H1 (cell line): ENCODE data around the gene RAD9A. TPM values are rescaled to one million over a fixed set of nuclear protein-coding genes. Genes with fewer than 3 reads are reported as not detected.

Experiments
- CTCF ChIA-PET: fragments of 300-600 bp; sonication (Branson Sonifier 250); formaldehyde crosslinking; loops from one replicate; lab custom pipeline; 2021; ENCODE audit not compliant: partially characterized antibody; lab: Charles Lee
- POLR2A ChIA-PET: fragments of 300-600 bp; sonication (Branson Sonifier 250); formaldehyde crosslinking; loops from one replicate; lab custom pipeline; 2021; ENCODE audit warnings: inconsistent platforms; ENCODE audit not compliant: partially characterized antibody; lab: Charles Lee
- DNase-seq, 2 experiments: peaks; one replicate each; pipeline versions ENCODE4 v3.0.0 to v3.0.0-alpha.2; 2010 to 2022; ENCODE audit warnings: low spot score in 2 of 2, low read depth in 1 of 2, mixed read lengths in 1 of 2
- FAIRE-seq: peaks from 2 replicates; lab custom pipeline; 2011; peaks lifted over from hg19 to GRCh38; lab: Jason Lieb, UNC
- H2AFZ ChIP-seq: 2 replicates; pipeline ENCODE4 v1.8.1; 2012; ENCODE audit warnings: low read length, inconsistent platforms
- H2AK5ac ChIP-seq: 2 replicates; pipeline ENCODE4 v1.6.1; 2013; ENCODE audit warnings: low read depth, low read length
- H2BK120ac ChIP-seq: replicated peaks from 2 replicates; pipeline ENCODE3; 2013; ENCODE audit warnings: low read depth, low read length, inconsistent platforms
- H2BK12ac ChIP-seq: 2 replicates; pipeline ENCODE4 v1.6.1; 2013; ENCODE audit warnings: low read depth, low read length
- H2BK15ac ChIP-seq: 2 replicates; pipeline ENCODE4 v1.6.1; 2013; ENCODE audit warnings: low read length
- H2BK20ac ChIP-seq: 2 replicates; pipeline ENCODE4 v1.6.1; 2013; ENCODE audit warnings: low read length
- H2BK5ac ChIP-seq: 2 replicates; pipeline ENCODE4 v1.6.1; 2013; ENCODE audit warnings: low read depth, low read length
- H3K14ac ChIP-seq: 2 replicates; pipeline ENCODE4 v1.6.1; 2013; ENCODE audit warnings: inconsistent platforms; ENCODE audit not compliant: insufficient read length
- H3K18ac ChIP-seq: 2 replicates; pipeline ENCODE4 v1.6.1; 2013; ENCODE audit warnings: low read length; ENCODE audit errors: extremely low read depth
- H3K23ac ChIP-seq: 2 replicates; pipeline ENCODE4 v1.6.1; 2013; ENCODE audit warnings: inconsistent platforms; ENCODE audit not compliant: insufficient read length
- H3K23me2 ChIP-seq: 2 replicates; pipeline ENCODE4 v1.6.1; 2013; ENCODE audit warnings: low read depth, low read length
- H3K27ac ChIP-seq: 2 replicates; pipeline ENCODE4 v1.6.1; 2011; ENCODE audit warnings: low read depth, low read length, inconsistent platforms
- H3K27me3 ChIP-seq, 4 experiments: replicated peaks in 1 of 4; 1 replicate in 1 of 4; 2 replicates in 3 of 4; pipeline versions ENCODE4 v1.6.1 to v1.8.1; 2011 to 2013; ENCODE audit warnings: low read length in 3 of 4, mild to moderate bottlenecking in 3 of 4, inconsistent platforms in 2 of 4, mixed read lengths in 2 of 4, moderate library complexity in 1 of 4; ENCODE audit not compliant: control insufficient read depth in 3 of 4, insufficient read depth in 3 of 4; ENCODE audit errors: extremely low read depth in 1 of 4
- H3K36me3 ChIP-seq, 4 experiments: 2 replicates each; pipeline versions ENCODE4 v1.6.1 to v1.8.1; 2011 to 2013; ENCODE audit warnings: mild to moderate bottlenecking in 4 of 4, low read length in 3 of 4, moderate library complexity in 2 of 4, control low read depth in 1 of 4, inconsistent platforms in 1 of 4; ENCODE audit not compliant: insufficient read depth in 4 of 4, control insufficient read depth in 2 of 4
- H3K4ac ChIP-seq: replicated peaks from 2 replicates; pipeline ENCODE3; 2013; ENCODE audit warnings: low read length, low read depth, mixed read lengths, inconsistent platforms; ENCODE audit not compliant: insufficient read length
- H3K4me1 ChIP-seq, 4 experiments: replicated peaks in 1 of 4; 1 replicate in 1 of 4; 2 replicates in 3 of 4; pipeline versions ENCODE4 v1.6.1 to v1.8.1; 2011 to 2013; ENCODE audit warnings: low read length in 3 of 4, inconsistent platforms in 2 of 4, mixed read lengths in 1 of 4; ENCODE audit not compliant: insufficient read depth in 4 of 4, control insufficient read depth in 3 of 4
- H3K4me2 ChIP-seq, 2 experiments: 2 replicates each; pipeline versions ENCODE4 v1.6.1 to v1.8.1; 2011 to 2013; ENCODE audit warnings: low read depth in 2 of 2, low read length in 2 of 2, control low read depth in 1 of 2, inconsistent platforms in 1 of 2, mild to moderate bottlenecking in 1 of 2; ENCODE audit not compliant: insufficient read depth in 1 of 2
- H3K4me3 ChIP-seq, 4 experiments: fragments of 200-600, 300-600 bp in 1 of 4; sonication (generic), shearing (Covaris generic), sonication (Bioruptor Twin) in 1 of 4; 2 replicates each; pipeline versions ENCODE4 v1.5.1 to v1.8.1; 2011 to 2016; ENCODE audit warnings: low read length in 4 of 4, low read depth in 3 of 4, control low read depth in 2 of 4, inconsistent platforms in 2 of 4, mild to moderate bottlenecking in 2 of 4, mixed read lengths in 1 of 4, moderate library complexity in 1 of 4; ENCODE audit not compliant: insufficient read depth in 2 of 4; ENCODE audit errors: extremely low read depth in 1 of 4
- H3K56ac ChIP-seq: replicated peaks from 2 replicates; pipeline ENCODE3; 2013; ENCODE audit warnings: low read depth, mild to moderate bottlenecking, mixed read lengths, low read length, inconsistent platforms; ENCODE audit not compliant: insufficient read length
- H3K79me1 ChIP-seq: 2 replicates; pipeline ENCODE4 v1.6.1; 2013; ENCODE audit warnings: low read depth, low read length, control low read depth
- H3K79me2 ChIP-seq, 2 experiments: 2 replicates each; pipeline versions ENCODE4 v1.6.1 to v1.8.1; 2012 to 2013; ENCODE audit warnings: low read length in 2 of 2, mild to moderate bottlenecking in 2 of 2, inconsistent platforms in 1 of 2; ENCODE audit not compliant: insufficient read depth in 2 of 2, control insufficient read depth in 1 of 2
- H3K9ac ChIP-seq, 4 experiments: replicated peaks in 1 of 4; 1 replicate in 1 of 4; 2 replicates in 3 of 4; pipeline versions ENCODE4 v1.6.1 to v1.8.1; 2011 to 2013; ENCODE audit warnings: low read depth in 3 of 4, low read length in 3 of 4, control low read depth in 2 of 4, mild to moderate bottlenecking in 2 of 4, moderate library complexity in 2 of 4, inconsistent platforms in 1 of 4; ENCODE audit errors: extremely low read depth in 1 of 4
- H3K9me3 ChIP-seq, 2 experiments: 2 replicates each; pipeline versions ENCODE4 v1.6.1 to v1.8.1; 2012 to 2013; ENCODE audit warnings: mild to moderate bottlenecking in 2 of 2, moderate library complexity in 2 of 2, control low read depth in 1 of 2, inconsistent platforms in 1 of 2, low read depth in 1 of 2, low read length in 1 of 2, mixed read lengths in 1 of 2; ENCODE audit not compliant: insufficient read depth in 2 of 2
- H4K20me1 ChIP-seq, 2 experiments: replicated peaks in 1 of 2; 2 replicates each; pipeline versions ENCODE3 to v1.8.1; 2011 to 2013; ENCODE audit warnings: inconsistent platforms in 2 of 2, low read length in 2 of 2, mild to moderate bottlenecking in 1 of 2; ENCODE audit not compliant: insufficient read depth in 2 of 2, control insufficient read depth in 1 of 2
- H4K5ac ChIP-seq: 2 replicates; pipeline ENCODE4 v1.6.1; 2013; ENCODE audit warnings: low read length, low read depth, mixed read lengths, inconsistent platforms; ENCODE audit not compliant: insufficient read length
- H4K8ac ChIP-seq: 2 replicates; pipeline ENCODE4 v1.8.0; 2013; ENCODE audit warnings: mild to moderate bottlenecking, moderate library complexity, low read length, inconsistent platforms; ENCODE audit not compliant: insufficient read depth; ENCODE audit errors: extremely low read depth
- H4K91ac ChIP-seq: replicated peaks from 2 replicates; pipeline ENCODE3; 2013; ENCODE audit warnings: low read length, mixed read lengths, inconsistent platforms; ENCODE audit not compliant: insufficient read length
- CBX5 ChIP-seq: fragments of 300-800, 300-1000 bp; sonication (generic); IDR thresholded peaks from 2 replicates; pipeline ENCODE4 v1.7.1; 2016; ENCODE audit warnings: antibody characterized with exemption, low read length, low read depth
- CBX8 ChIP-seq: fragments of 300-800, 300-1000 bp; sonication (generic); IDR thresholded peaks from 2 replicates; pipeline ENCODE4 v1.7.1; 2016; ENCODE audit warnings: low read depth, low read length, borderline replicate concordance
- CREB1 ChIP-seq: IDR thresholded peaks from 2 replicates; pipeline ENCODE4 v1.6.1; 2012; ENCODE audit warnings: inconsistent platforms
- CTBP2 ChIP-seq: IDR thresholded peaks from 2 replicates; pipeline ENCODE4 v1.7.0; 2011; ENCODE audit warnings: borderline replicate concordance, mild to moderate bottlenecking, moderate library complexity, mixed read lengths, low read length; ENCODE audit not compliant: insufficient read depth, insufficient read length
- KDM5A ChIP-seq: fragments of 200-600 bp; IDR thresholded peaks from 2 replicates; pipeline ENCODE4 v1.7.1; 2012; ENCODE audit warnings: mild to moderate bottlenecking, low read length, inconsistent platforms, mixed read lengths
- POLR2AphosphoS5 ChIP-seq: IDR thresholded peaks from 2 replicates; pipeline ENCODE4 v1.6.1; 2011; ENCODE audit warnings: low read depth, low read length
- POU5F1 ChIP-seq: IDR thresholded peaks from 2 replicates; pipeline ENCODE4 v1.6.1; 2011; ENCODE audit warnings: low read depth, mild to moderate bottlenecking, low read length, moderate library complexity
- RAD21 ChIP-seq, 2 experiments: IDR thresholded peaks in 1 of 2; conservative IDR thresholded peaks in 1 of 2; 2 replicates each; pipeline ENCODE4 v1.6.1; 2011; ENCODE audit warnings: low read depth in 2 of 2, low read length in 2 of 2, improper control_type of control experiment in 1 of 2, inconsistent platforms in 1 of 2, mild to moderate bottlenecking in 1 of 2, moderate library complexity in 1 of 2
- RNF2 ChIP-seq: fragments of 200-900, 300-1000 bp; sonication (generic); IDR thresholded peaks from 2 replicates; pipeline ENCODE4 v1.7.1; 2016; ENCODE audit warnings: borderline replicate concordance, low read depth, mild to moderate bottlenecking, antibody characterized with exemption, low read length; ENCODE audit not compliant: poor library complexity, severe bottlenecking; ENCODE audit errors: missing control alignments
- RXRA ChIP-seq: IDR thresholded peaks from 2 replicates; pipeline ENCODE4 v1.6.1; 2011; ENCODE audit warnings: low read depth, mild to moderate bottlenecking, low read length, moderate library complexity; ENCODE audit not compliant: insufficient read depth
- SP1 ChIP-seq: IDR thresholded peaks from 2 replicates; pipeline ENCODE4 v1.6.1; 2011; ENCODE audit warnings: low read depth, low read length
- SUZ12 ChIP-seq: fragments of 200-600 bp; sonication (generic); IDR thresholded peaks from 2 replicates; pipeline ENCODE4 v1.6.1; 2012; ENCODE audit warnings: mild to moderate bottlenecking, inconsistent platforms, low read length, moderate library complexity, mixed read lengths
- YY1 ChIP-seq: IDR thresholded peaks from 2 replicates; pipeline ENCODE4 v1.6.1; 2011; ENCODE audit warnings: low read depth, mild to moderate bottlenecking, low read length
- ZNF274 ChIP-seq: IDR thresholded peaks from 2 replicates; pipeline ENCODE4 v1.7.0; 2012; ENCODE audit warnings: low read length, borderline replicate concordance; ENCODE audit errors: extremely low read depth
- WGBS, 2 experiments: shearing (Covaris generic) in 1 of 2; methylation state at CpG; one replicate each; pipeline versions ENCODE4 v1.1.6 to v1.1.7; 2013 to 2015; ENCODE audit warnings: low lambda C conversion rate in 2 of 2, mixed read lengths in 2 of 2, inconsistent platforms in 1 of 2, low coverage in 1 of 2, missing lambda C conversion rate in 1 of 2; ENCODE audit not compliant: insufficient replicate concordance in 2 of 2, insufficient coverage in 1 of 2, insufficient read length in 1 of 2; ENCODE audit errors: extremely low coverage in 1 of 2, missing lambda C conversion rate in 1 of 2; 5-methylcytosine and 5-hydroxymethylcytosine counted together
- polyA plus RNA-seq, 7 experiments: library from polyadenylated mRNA; depleted of rRNA in 3 of 7; stranded (reverse) in 5 of 7; unstranded in 2 of 7; fragments of >200 nt in 5 of 7; fragments of 200-250 nt in 2 of 7; gene quantifications; 1 replicate in 5 of 7; 2 replicates in 1 of 7; 4 replicates in 1 of 7; pipeline versions ENCODE4 v1.2.1 to v1.2.3, GENCODE V29; 2011 to 2013; ENCODE audit warnings: missing spikeins in 2 of 7, mixed read lengths in 2 of 7
- total RNA-seq: library from RNA; stranded (reverse); fragmentation: NEBNext Ultra II Directional; extraction: Animal tissue kit (Norgen Biotek cat#: 25700); gene quantifications from 2 replicates; pipeline ENCODE4 v1.2.1, GENCODE V29; 2021

The RAD9A gene
- total and polyA plus RNA-seq, 2 of the 8 experiments (the other 6 are each of a cell fraction or from before 2014, with no cell fraction given) = 22.2 to 25.5 TPM

- Histone ChIP-seq H4K8ac (no peak overlapping the region), H2BK5ac (no peak overlapping the region; the same call in 1 of the 2 replicates), H3K4ac (no peak overlapping the region), H3K18ac (no peak overlapping the region), H3K56ac (no peak overlapping the region), H3K9me3 (no peaks in the 10 kb centered on the region), H3K4me2 (no peak overlapping the region), H2AFZ (no peak overlapping the region), H3K4me1 (peaks cover 0 to 17% (median 14%) of the 10 kb centered on the region in 4 experiments; a peak in 6 of 7 replicates), H3K27me3 (no peaks in the 10 kb centered on the region), H3K79me1 (no peaks in the 10 kb centered on the region), H2BK120ac (no peak overlapping the region), H4K5ac (no peak overlapping the region), H3K36me3 (peaks cover 6 to 25% (median 14%) of the 10 kb centered on the region in 4 experiments; a peak in 7 of 8 replicates), H3K9ac (no peak overlapping the region), H2BK20ac (no peak overlapping the region), H3K4me3 (no peak overlapping the region), H3K79me2 (peaks cover 0 to under 1% of the 10 kb centered on the region in 2 experiments; a peak in 2 of 4 replicates), H3K23me2 (no peaks in the 10 kb centered on the region), H2AK5ac (no peak overlapping the region), H2BK12ac (no peak overlapping the region), H2BK15ac (no peak overlapping the region), H4K20me1 (peaks cover 0 to 19% of the 10 kb centered on the region in 2 experiments), H4K91ac (no peak overlapping the region), H3K14ac (no peak overlapping the region), H3K27ac (no peak overlapping the region), H3K23ac (no peak overlapping the region)
- WGBS, 2 experiments = 91% methylated on average over 22 of the region's 23 CpGs; no CpG with 5 or more reads in 1 of the 2 experiments
- DNase-seq (no peak), FAIRE-seq (no peak)
- ChIA-PET POLR2A (interaction anchor here (1.0 to 12.5 kb wide), 5 partner anchors 15 to 43 kb away, joined by 3 to 104 read pairs (median 4); partner anchors contain the start of genes CARNS1, PPP1CA and RAD9A), CTCF (no interaction called here)
- TF ChIP-seq CBX5 (no peak), SP1 (no peak), RXRA (no peak), KDM5A (no peak), ZNF274 (no peak), SUZ12 (no peak), CBX8 (no peak), POLR2AphosphoS5 (no peak), POU5F1 (no peak), YY1 (no peak), CREB1 (no peak), RNF2 (no peak), RAD21 (IDR thresholded peaks at IDR 0.05 in 1 of 2, conservative IDR thresholded peaks at IDR 0.05 in 1 of 2; ENCODE audit: low read depth in 2 of 2, low read length in 2 of 2) (no peak), CTBP2 (no peak)
Measured at GRCh38 chr11:67434395-67434881, 42.7 kb downstream of the RAD9A start.
